ENCODE results near the gene SLC5A10.
A peak's percentile ranks its signal among the peaks of the same experiment; 100 is the strongest.
"Not testable (repeated sequence)": the region's sequence is repeated elsewhere in the genome, so short reads cannot be mapped to it uniquely, and the experiment has no call there.

The SLC5A10 gene

GRCh38 chr17:18951941-18952842 lies at the start of gene SLC5A10:
Gene SLC5A10, plus strand, starts transcription at chr17:18952165. Its CDS starts 41 bp downstream, at chr17:18952206.
- DNase-seq = no peak

GRCh38 chr17:18904482-18904881 lies 47.5 kb upstream of the SLC5A10 start:
- DNase-seq = no peak

GRCh38 chr17:18905226-18905625 lies 46.7 kb upstream of the SLC5A10 start:
- DNase-seq = no peak

GRCh38 chr17:18910326-18910725 lies 41.6 kb upstream of the SLC5A10 start:
- no peak for DNase-seq

- DNase-seq = no peak
Observed at GRCh38 chr17:18910881-18911280, 41.1 kb upstream of the SLC5A10 start.

- DNase-seq = peak; percentile 63
Observed at GRCh38 chr17:18916816-18917500, 35.0 kb upstream of the SLC5A10 start.

- no peak for DNase-seq
Observed at GRCh38 chr17:18917506-18918032, 34.4 kb upstream of the SLC5A10 start.

- no peak for DNase-seq
Observed at GRCh38 chr17:18919963-18920362, 32.0 kb upstream of the SLC5A10 start.

GRCh38 chr17:18920911-18921441 lies 31.0 kb upstream of the SLC5A10 start:
- no peak for DNase-seq

GRCh38 chr17:18921485-18921884 lies 30.5 kb upstream of the SLC5A10 start:
- DNase-seq = no peak

- peak; percentile 29 for DNase-seq
Observed at GRCh38 chr17:18921912-18922451, 30.0 kb upstream of the SLC5A10 start.

- DNase-seq = not testable (repeated sequence)
Observed at GRCh38 chr17:18922596-18922995, 29.4 kb upstream of the SLC5A10 start.

GRCh38 chr17:18925187-18925586 lies 26.8 kb upstream of the SLC5A10 start:
- DNase-seq = no peak

- DNase-seq = no peak
Observed at GRCh38 chr17:18928628-18929125, 23.3 kb upstream of the SLC5A10 start.

GRCh38 chr17:18932360-18933055 lies 19.5 kb upstream of the SLC5A10 start:
- DNase-seq = no peak

- peak; percentile 69 for DNase-seq
Observed at GRCh38 chr17:18933102-18934058, 18.6 kb upstream of the SLC5A10 start.

GRCh38 chr17:18937981-18938691 lies 13.8 kb upstream of the SLC5A10 start:
- no peak for DNase-seq

- no peak for DNase-seq
Observed at GRCh38 chr17:18938692-18939023, 13.3 kb upstream of the SLC5A10 start.

- no peak for DNase-seq
Observed at GRCh38 chr17:18944646-18945045, 7.3 kb upstream of the SLC5A10 start.

GRCh38 chr17:18946536-18946935 lies 5.4 kb upstream of the SLC5A10 start:
- no peak for DNase-seq

- no peak for DNase-seq
Observed at GRCh38 chr17:18947866-18948265, 4.1 kb upstream of the SLC5A10 start.

Measured in inflammatory macrophage treated with lipopolysaccharide for 4 hours (primary cell).